Dedifferentiated amniotic fluid mesenchymal stem cell (primary cell): ENCODE measurements around the gene GNG3.

Source experiments
- DNase-seq: peaks from one replicate; pipeline ENCODE4 v3.0.0-alpha.2; 2016; ENCODE audit errors: extremely low spot score

Gene GNG3

DNA sequence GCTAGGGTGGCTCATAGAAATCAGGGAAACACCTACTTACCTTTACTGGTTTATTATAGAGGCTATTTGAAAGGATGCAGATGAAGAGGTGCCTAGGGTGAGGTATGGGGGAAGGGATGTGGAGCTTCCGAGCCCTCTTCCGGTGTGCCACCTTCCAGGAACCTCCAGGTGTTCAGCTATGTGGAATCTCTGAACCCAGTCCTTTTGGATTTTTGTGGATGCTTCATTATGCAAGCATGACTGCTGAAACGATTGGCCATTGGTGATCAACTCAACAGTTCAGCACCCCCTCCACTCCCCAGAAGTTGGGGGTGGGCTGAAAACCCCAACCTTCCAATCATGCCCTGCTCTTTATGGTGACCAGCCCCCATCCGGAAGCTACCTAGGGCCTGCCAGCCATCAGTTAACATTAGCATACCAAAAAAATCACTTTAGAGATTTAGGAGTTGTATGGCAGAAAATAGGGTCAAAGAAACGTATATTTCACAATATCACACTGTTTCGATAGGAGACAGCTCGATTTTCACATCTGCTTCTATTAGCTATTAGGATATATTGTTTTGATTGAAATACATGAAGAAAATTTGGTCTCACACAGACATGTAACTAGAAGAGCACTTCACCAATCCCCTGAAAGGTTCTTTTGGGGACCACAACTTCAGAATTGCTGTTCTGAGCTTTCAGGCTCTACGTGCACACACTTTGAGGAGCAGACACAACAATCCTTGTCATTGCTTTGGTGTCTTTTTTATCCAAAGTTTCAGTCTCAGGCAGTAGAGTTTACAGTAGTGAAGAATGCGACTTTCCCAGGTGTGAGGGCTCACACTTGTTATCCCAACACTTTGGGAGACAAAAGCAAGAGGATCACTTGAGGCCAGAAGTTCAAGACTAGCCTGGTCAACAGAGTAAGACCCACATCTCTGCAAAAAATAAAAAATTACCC lies 50.6 kb downstream of the GNG3 start:
- DNase-seq: no peak
